COR-L47 (cell line): ENCODE data around the gene LPAR1.

ENCODE experiments used
- DNase-seq: peaks from one replicate; lab custom pipeline; 2025; lab: John Stamatoyannopoulos, UW

The LPAR1 gene

DNA sequence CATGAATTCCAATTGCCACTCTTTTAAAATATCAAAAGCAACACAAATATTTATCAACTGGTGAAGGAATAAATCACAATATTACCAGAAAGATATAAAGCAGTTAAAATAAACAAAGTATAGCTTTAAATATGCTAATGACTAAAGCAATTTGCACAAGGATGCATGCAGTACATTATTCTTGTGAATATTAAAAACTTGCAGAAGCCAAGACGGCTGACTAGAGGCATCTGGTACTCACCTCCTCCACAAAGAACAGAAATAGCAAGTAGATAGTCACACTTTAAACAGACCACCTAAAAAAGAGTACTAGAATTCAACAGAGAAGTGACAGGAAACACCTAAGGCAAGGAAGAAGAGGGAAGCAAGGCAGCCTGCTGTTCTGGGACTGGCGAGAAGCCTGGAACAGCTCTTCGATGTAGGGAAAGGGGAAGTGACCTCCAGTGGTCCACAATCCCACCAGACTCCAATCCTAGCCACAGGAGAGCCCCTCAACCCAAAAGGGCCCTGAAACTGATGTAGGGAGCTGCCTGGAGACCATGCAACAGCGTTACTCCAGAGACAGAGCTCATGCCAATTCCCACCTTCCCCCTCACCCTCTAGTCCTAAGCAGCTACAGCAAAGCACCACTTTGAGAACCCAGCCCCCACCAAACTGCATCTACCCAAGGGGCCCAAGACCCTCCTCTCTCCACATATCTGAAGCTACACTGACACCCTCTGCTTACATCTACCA lies 86.3 kb downstream of the LPAR1 start:
- DNase-seq, result no peak

DNA sequence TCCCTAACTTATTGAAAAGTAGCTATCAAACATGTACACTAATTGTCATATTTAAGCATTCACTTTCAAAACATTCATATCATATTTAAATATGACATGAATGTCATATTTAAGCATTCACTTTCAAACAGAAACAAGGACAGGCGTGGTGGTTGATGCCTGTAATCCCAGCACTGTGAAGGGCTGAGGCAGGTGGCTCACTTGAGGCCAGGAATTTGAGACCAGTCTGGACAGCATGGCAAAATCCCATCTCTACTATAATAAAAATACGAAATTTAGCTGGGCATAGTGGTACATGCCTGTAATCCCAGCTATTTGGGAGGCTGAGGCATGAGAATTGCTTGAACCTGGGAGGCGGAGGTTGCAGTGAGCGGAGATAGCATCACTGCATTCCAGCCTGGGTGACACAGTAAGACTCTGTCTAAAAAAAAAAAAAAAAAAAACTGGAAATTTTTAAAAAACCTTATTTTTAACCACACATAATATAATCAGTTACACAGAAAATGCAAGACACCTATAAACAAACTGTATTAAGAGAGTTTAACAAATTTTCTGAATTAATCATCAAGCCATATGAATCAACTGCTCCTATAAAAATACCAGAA lies 88.1 kb downstream of the LPAR1 start:
- no peak for DNase-seq

DNA sequence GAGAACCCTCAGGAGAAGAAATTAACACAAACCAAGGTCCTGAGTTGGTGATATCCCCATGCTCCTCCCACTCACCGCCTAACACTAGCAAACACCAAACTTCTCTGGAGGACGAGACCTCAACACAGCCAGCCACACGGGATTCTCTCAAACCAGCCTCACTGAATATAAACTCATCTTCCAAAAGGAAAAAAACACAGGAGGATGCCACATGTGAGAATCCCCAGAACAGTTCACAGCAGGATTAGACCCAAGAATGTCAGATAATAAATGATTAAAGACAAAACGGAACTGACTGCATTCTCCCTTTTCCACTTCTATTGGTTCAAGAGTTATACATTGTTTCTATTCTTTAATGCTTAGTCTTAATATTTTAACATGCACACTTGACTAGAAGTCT lies 89.2 kb downstream of the LPAR1 start:
- no peak for DNase-seq

GRCh38 chr9:110947491-110948044 lies 90.7 kb downstream of the LPAR1 start:
- no peak for DNase-seq

DNA sequence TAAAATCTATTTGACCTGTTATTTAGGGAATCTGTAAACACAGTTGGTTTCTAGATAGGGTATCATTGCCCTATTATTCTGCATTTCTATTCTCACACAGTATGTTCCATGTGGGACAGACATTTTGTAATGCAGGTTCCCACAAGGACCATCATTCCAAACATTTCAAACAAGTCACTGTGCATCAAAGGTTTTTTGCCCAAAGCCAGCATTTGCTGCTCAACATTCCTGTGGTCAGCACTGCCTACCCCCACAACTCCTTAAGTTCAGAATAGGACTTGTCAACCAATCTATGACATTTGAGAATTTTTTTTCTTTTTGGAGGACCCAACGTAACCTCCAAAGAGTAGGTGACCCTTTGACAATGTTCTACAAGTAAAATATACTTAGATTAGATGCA lies 95.7 kb downstream of the LPAR1 start:
- no peak for DNase-seq

- no peak for DNase-seq
These were observed 97.2 kb downstream of the LPAR1 start for GRCh38 chr9:110940951-110941557.

DNA sequence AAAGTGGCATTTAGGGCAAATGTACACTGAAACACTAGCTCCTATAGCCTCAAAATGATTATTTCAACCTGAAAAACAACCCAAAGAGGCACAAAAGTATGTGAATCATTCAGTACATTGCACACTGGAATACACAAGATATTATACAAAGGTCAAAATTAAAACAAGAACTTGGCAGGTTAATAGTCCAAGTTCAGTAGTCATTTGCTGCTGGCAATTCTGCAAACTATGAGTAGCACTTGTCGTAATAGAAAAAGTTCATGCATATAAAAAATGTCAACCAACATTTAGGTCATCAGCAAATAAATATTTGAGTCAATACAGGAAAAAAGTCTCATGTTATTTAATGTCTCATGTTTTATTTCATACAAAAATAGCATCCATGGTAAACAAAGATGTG lies 98.7 kb downstream of the LPAR1 start:
- no peak for DNase-seq

DNA sequence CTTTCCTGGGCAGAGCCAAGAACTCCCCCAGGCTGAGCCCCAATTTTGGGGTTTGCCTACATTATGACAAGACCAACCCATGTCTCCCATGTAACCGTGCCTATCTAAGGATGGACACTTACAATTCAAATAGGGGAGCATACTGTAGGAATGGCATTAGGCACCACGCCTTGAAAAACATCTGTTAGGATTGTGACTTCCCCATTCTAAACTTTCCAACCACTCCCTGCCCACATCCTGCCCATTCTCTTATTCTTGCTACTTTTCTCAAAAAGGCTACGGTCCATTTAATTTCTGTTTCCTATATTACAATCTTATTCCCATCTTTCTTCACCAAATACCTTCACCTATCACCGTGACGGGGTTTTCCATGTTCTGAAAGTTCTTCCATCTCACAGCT lies 99.2 kb downstream of the LPAR1 start:
- DNase-seq, result no peak

- no peak for DNase-seq
These were observed 100.0 kb downstream of the LPAR1 start for GRCh38 chr9:110938242-110938641.

DNA sequence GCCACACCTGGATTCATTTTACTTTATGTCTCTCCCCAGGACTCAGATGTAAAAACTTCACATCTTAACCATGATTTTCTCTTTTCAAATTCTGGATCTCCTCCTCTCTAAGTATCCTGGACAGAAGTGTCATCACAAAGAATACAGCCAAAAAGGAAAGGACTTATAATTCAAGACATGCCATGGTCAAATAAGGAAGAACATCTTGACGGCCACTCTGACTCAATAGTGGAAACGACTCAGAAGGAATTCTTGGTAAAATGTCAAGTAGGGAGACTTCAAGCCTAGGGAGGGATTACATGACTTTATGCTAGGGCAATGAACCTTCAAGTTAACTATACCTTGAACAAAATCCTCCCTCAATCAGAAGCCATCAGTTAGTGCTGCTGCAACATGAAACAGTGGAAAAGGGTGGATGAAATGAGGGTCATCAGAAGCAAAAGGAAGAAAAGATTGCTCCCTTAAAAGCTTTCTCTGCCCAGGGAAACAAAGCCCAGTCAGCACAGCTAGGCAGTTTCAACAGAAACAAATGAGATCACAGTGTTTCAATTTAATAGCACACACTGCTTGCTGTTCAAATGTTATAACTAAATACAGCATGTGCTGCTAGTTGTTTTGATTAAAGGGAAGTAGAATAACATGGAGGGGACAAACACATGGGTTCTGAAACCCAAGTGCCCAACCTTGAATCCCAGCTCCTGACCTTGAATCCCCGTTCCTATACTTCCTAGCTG lies 101.4 kb downstream of the LPAR1 start:
- no peak for DNase-seq

GRCh38 chr9:110936237-110936636 lies 102.0 kb downstream of the LPAR1 start:
- DNase-seq, result no peak

DNA sequence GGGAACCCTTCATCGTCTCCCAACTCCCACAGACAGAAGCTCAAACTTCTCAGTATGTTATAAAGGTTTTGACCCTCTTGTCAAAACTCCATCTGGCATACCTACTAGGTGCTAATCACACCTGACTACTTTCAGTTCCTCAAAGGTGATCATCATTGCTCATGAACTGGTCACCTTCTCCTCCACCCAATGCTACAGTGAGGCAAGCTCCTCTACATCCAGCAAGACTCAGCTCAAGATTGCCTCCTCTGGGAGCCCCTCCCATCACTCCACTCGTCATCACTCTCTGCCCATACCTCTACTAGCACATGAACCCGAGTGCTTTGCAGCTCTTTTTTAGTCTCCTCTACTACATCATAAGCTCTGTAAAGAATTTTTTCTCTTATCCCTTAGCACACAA lies 102.4 kb downstream of the LPAR1 start:
- DNase-seq, result no peak

GRCh38 chr9:110933350-110934001 lies 104.8 kb downstream of the LPAR1 start:
- DNase-seq, result no peak

DNA sequence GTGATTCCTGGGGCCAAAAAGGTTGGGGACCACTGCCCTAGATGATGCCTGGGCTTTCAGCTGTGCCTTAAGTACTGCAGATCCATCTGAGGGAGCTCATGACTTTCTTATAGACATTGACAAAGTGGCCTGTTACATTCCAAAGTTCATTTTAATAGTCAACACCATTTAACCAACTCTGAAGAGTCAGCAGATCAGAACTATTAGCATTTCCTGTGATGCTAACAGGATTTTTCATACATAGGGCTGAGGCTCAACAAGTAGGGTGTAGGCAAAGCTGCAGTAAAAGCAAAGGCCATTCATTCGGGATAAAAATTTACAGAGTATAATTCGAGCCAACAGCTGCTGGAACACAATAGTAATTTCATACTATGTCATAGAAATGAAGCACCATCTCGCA lies 105.4 kb downstream of the LPAR1 start:
- no peak for DNase-seq

- no peak for DNase-seq
These were observed 109.7 kb downstream of the LPAR1 start for GRCh38 chr9:110928599-110928998.

GRCh38 chr9:110926828-110927487 lies 111.3 kb downstream of the LPAR1 start:
- no peak for DNase-seq

- no peak for DNase-seq
These were observed 114.7 kb downstream of the LPAR1 start for GRCh38 chr9:110923601-110924000.

GRCh38 chr9:110922145-110922544 lies 116.1 kb downstream of the LPAR1 start:
- DNase-seq, result no peak

DNA sequence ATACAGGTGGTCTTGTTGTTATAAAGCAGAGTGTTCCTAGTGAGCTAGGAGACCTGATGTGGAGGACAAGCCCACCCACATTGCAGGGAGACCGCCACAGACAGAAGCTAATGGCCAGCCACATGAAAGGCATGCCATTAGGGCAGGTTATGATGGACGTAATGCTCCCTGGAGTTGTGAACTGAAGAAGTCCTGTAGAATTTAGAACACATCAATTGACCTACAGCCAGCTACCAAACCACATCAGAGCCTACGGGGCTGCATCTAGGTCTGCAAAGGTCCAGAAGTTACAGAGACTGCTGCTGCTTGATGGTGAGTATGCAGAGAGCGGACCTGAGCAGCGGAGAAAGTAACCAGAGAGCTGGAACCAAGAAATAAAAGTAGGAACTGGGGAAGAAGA lies 116.6 kb downstream of the LPAR1 start:
- DNase-seq, result no peak

DNA sequence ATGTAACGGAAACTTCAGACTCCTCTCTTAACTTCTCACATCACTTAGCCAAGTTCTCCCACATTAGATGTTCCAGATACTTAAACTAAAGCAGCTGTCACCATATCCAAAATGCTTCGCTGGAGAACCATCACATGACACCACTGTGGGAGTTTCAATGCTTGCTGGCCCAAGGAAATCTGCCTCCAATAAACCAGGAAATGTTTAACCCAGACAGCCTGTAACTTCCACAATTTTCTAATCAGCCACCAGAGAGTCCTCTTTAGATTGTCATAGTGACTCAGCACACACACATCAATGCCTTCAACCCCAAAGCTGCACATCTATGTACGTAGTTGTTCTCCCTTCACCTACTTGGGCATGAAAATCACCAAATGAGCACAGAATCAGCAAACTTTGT lies 118.7 kb downstream of the LPAR1 start:
- DNase-seq, result no peak

- DNase-seq, result no peak
These were observed 119.2 kb downstream of the LPAR1 start for GRCh38 chr9:110919050-110919435.
